Measurements from ENCODE around the gene ZSWIM1.

DNA sequence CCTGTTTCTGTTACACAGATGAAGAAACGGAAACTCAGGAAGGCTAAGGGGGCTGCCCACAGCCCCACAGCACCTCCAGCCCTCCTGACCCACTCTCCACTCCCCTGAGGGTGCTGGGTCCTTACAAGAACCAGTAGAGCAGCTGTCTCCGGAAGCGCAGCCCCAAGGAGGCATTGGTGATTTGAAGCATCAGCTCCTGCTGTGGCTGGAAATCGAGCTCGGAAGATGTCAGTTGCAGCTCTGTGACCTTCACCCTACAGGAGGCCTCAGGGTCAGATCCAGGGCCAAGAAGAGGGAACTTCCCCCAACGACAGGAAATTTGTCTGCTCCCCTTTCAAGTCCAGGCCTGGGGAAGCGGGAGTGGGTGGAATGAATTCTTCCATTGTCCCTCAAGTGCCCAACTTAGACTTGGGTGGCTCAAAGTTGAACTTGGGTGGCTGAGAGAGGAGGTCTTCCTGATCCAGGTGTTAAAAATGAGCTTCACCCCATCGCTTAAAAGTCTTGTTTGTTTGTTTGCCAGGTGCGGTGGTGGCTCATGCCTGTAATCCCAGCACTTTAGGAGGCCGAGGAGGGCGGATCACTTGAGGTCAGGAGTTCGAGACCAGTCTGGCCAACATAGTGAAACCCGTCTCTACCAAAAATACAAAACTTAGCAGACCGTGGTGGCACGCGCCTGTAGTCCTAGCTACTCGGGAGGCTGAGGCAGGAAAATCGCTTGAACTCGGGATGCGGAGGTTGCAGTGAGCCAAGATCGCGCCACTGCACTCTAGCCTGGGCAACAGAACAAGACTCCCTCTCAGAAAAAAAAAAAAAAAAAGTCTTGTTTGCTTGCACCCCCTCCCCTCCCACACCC lies 29.0 kb downstream of the ZSWIM1 start:
- TF ChIP-seq CTCF (IDR thresholded peaks at IDR 0.05) (no peak), POLR2A (IDR thresholded peaks at IDR 0.05) (no peak)

Data from heart left ventricle (tissue), 13 donors.